Lower leg skin (tissue), 4 donors: ENCODE data around the gene R3HDML. TPM values are rescaled to one million over a fixed set of nuclear protein-coding genes. Genes with fewer than 3 reads are reported as not detected.
"Not testable (repeated sequence)": the region's sequence is repeated elsewhere in the genome, so short reads cannot be mapped to it uniquely, and the experiment has no call there.

Experiments
- DNase-seq, 2 donors: peaks; one replicate each; pipeline ENCODE4 v3.0.0-alpha.2; 2019; ENCODE audit warnings: low spot score in 2 of 2
- H3K4me3 ChIP-seq: fragments of 200-600 bp; sonication (generic); 2 replicates; pipeline ENCODE4 v1.5.1; 2017; ENCODE audit warnings: mild to moderate bottlenecking, low read depth; ENCODE audit not compliant: poor library complexity, severe bottlenecking
- POLR2A ChIP-seq, 2 donors: fragments of 450-650 bp; IDR thresholded peaks; one replicate each; pipeline ENCODE4 v1.6.1; 2016 to 2017; ENCODE audit warnings: antibody characterized with exemption in 2 of 2, mild to moderate bottlenecking in 1 of 2, moderate library complexity in 1 of 2
- WGBS, 2 donors: methylation state at CpG; one replicate each; pipeline ENCODE4 v1.1.5; 2018; 5-methylcytosine and 5-hydroxymethylcytosine counted together
- intact Hi-C: fragments of 100-400 bp; cut with DNase I; formaldehyde crosslinking; loops from one replicate; pipeline ENCODE4 v1.15.0; 2023; ENCODE audit warnings: low total_unique reads
- total RNA-seq, 4 donors: library from RNA; depleted of rRNA; stranded (reverse); fragments of >200 nt; gene quantifications; one replicate each; pipeline ENCODE4 v1.1.0, GENCODE V29; 2016
- TF ChIP-seq, protein P1 (sequence below), 3 donors: fragments of 450-650 bp; IDR thresholded peaks; one replicate each; pipeline ENCODE4 v1.5.1; 2016; ENCODE audit warnings: antibody characterized with exemption in 3 of 3, mild to moderate bottlenecking in 3 of 3, moderate library complexity in 2 of 3

R3HDML gene
- total RNA-seq, 4 donors from 2014 or later: not detected

DNA sequence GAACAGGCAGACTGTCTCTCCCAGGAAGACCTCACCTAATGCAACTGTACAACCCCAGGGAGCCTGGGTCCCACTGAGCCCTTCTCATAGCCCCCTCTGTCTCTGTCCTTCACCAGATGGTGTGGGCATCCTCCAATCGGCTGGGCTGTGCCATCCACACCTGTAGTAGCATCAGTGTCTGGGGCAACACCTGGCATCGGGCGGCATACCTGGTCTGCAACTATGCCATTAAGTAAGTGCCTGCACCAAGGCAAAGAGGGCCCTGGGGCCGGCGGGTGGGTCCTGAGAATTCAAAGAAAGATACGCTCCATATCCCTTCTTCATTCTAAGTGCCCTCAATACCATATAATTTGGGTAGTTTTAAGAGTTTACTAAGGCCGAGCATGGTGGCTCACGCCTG lies 8.3 kb downstream of the R3HDML start:
- no peak overlapping the region for H3K4me3 ChIP-seq
- no peak for DNase-seq
- TF ChIP-seq POLR2A (IDR thresholded peaks at IDR 0.05): no peak
- TF ChIP-seq, protein P1, sequence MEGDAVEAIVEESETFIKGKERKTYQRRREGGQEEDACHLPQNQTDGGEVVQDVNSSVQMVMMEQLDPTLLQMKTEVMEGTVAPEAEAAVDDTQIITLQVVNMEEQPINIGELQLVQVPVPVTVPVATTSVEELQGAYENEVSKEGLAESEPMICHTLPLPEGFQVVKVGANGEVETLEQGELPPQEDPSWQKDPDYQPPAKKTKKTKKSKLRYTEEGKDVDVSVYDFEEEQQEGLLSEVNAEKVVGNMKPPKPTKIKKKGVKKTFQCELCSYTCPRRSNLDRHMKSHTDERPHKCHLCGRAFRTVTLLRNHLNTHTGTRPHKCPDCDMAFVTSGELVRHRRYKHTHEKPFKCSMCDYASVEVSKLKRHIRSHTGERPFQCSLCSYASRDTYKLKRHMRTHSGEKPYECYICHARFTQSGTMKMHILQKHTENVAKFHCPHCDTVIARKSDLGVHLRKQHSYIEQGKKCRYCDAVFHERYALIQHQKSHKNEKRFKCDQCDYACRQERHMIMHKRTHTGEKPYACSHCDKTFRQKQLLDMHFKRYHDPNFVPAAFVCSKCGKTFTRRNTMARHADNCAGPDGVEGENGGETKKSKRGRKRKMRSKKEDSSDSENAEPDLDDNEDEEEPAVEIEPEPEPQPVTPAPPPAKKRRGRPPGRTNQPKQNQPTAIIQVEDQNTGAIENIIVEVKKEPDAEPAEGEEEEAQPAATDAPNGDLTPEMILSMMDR (IDR thresholded peaks at IDR 0.05): no peak
- 85 to 86% methylated on average over 8 of the region's 8 CpGs for WGBS, 2 donors
- intact Hi-C loops: no loop called here

DNA sequence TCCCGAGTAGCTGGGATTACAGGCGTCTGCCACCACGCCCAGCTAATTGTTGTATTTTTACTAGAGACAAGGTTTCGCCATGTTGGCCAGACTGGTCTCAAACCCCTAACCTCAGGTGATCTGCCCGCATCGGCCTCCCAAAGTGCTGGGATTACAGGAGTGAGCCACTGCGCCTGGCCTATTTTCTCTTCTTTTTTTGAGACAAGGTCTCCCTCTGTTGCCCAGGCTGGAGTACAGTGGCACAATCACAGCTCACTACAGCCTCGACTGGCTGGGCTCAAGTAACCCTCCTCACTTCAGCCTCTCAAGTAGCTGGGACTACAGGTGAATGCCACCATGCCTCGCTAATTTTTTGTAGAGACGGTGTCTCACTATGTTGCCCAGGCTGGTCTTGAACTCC lies 9.1 kb downstream of the R3HDML start:
- DNase-seq, H3K4me3 ChIP-seq, intact Hi-C loops: not testable (repeated sequence)
- 88 to 92% methylated on average over 10 of the region's 10 CpGs for WGBS, 2 donors

DNA sequence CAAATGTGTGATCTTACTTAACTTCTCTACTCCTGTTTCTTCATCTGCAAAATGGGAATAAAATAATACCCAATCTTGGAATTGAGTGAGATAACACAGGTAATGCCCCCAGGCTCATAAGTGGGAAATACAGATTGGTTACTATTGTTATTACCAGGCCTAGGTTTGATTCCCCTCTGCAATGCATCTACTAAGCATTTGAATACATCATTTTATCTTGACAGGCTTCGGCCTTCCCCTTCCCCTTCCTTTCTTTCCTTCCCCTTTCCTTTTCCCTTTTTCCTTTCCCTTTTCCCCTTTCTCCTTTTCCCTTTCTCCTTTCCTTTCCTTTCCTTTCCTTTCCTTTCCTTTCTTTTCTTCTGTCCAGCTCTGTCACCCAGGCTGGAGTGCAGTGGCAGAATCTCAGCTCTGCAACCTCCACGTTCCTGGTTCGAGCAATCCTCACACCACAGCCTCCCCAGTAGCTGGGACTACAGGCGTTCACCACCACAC lies 11.4 kb downstream of the R3HDML start:
- DNase-seq: no peak
- WGBS, 2 donors: 86 to 92% methylated on average over 4 of the region's 4 CpGs
- no peak overlapping the region for H3K4me3 ChIP-seq
- intact Hi-C loops: no loop called here
- TF ChIP-seq, protein P1 (IDR thresholded peaks at IDR 0.05): no peak
- TF ChIP-seq POLR2A (IDR thresholded peaks at IDR 0.05): no peak

DNA sequence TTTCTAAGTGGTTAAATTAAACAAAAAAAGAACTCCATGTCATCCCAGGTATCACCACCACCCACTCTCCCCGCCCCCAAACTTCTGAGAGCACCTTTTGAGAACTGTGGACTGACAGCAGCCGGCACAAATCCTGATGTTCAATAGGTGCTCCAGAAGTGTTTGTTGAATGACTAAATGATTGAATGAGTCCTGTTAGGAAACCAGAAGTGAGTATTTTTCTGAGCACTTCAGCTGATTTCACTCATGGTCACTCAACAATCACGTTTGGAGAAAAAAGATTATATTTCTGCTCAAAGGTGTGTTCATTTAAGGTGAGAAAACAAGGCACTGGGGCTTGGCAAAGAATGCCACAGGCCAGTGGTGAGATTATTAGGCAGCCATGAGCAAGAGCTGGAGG lies 12.5 kb downstream of the R3HDML start:
- DNase-seq: no peak
- intact Hi-C loops: no loop called here
- WGBS, 2 donors: 75 to 78% methylated on average over 3 of the region's 3 CpGs
- no peak overlapping the region for H3K4me3 ChIP-seq
- no peak for TF ChIP-seq POLR2A (IDR thresholded peaks at IDR 0.05)
- TF ChIP-seq, protein P1 (IDR thresholded peaks at IDR 0.05): no peak

DNA sequence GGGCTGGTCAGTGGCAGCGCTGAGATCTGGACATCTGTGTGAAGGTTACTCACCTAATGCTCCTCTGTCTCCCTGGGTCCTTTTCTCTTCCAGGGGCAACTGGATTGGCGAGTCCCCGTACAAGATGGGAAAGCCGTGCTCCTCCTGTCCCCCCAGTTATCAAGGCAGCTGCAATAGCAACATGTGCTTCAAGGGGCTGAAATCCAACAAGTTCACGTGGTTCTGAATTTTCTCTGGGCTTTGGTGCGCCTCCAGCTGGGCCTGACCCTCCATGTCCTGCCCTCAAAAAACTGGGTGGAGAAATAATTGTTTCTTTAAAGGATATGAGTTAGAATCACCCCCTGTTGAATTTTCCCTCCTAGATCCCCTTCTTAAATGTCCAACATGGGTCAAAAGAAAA lies 13.7 kb downstream of the R3HDML start:
- intact Hi-C loops: no loop called here
- TF ChIP-seq POLR2A (IDR thresholded peaks at IDR 0.05): no peak
- TF ChIP-seq, protein P1 (IDR thresholded peaks at IDR 0.05): no peak

DNA sequence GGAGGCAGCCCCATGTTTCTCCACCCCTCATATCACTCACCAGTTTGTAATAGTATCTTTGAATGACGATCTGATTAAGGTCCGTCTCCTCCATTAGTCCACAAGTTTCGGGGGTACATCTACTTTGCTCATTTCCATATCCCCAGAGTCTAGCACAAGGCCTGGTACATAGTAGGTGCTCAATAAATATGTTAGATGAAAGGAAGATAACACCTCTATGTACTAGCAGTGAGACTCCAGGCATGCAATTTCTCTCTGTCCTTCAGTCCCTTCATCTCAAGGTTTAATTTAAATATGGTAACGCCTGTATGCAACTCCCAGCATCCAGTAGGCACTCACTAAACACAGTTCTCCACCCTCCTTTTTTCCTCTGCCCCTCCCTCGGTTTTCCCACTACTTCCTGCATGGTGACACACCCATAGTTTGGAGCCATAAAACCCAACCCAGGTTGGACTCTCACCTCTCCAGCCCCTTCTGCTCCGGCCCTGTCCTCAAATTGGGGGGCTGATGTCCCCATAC lies 18.2 kb downstream of the R3HDML start:
- no peak overlapping the region for H3K4me3 ChIP-seq
- WGBS, 2 donors: 76 to 83% methylated on average over 6 of the region's 6 CpGs
- no peak for TF ChIP-seq POLR2A (IDR thresholded peaks at IDR 0.05)
- TF ChIP-seq, protein P1 (IDR thresholded peaks at IDR 0.05): no peak
- DNase-seq: no peak
- intact Hi-C loops: no loop called here

More for the DNA sequence above, 13.7 kb downstream of the R3HDML start:
- no peak for DNase-seq
- WGBS, 2 donors: 82 to 84% methylated on average over 6 of the region's 6 CpGs
- no peak overlapping the region for H3K4me3 ChIP-seq
